Transverse colon (tissue), 4 donors: ENCODE data around the gene OPN1MW3. TPM values are rescaled to one million over a fixed set of nuclear protein-coding genes. Genes with fewer than 3 reads are reported as not detected.

Experiments
- DNase-seq: peaks from one replicate; pipeline ENCODE4 v3.0.0-alpha.2; 2019
- H3K27ac ChIP-seq, 4 donors: fragments of 200-600 bp; sonication (generic); 2 replicates each; pipeline ENCODE4 v1.5.1; 2016 to 2018; ENCODE audit warnings: inconsistent platforms in 4 of 4
- H3K27me3 ChIP-seq: fragments of 200-600 bp; sonication (generic); 2 replicates; pipeline ENCODE4 v1.5.1; 2017; ENCODE audit warnings: inconsistent platforms
- H3K36me3 ChIP-seq, 4 donors: fragments of 200-600 bp; sonication (generic); 2 replicates each; pipeline ENCODE4 v1.5.1; 2017 to 2019; ENCODE audit warnings: inconsistent platforms in 4 of 4
- H3K4me1 ChIP-seq, 4 donors: fragments of 200-600 bp; sonication (generic); 2 replicates each; pipeline ENCODE4 v1.5.1; 2017 to 2020; ENCODE audit warnings: inconsistent platforms in 4 of 4
- H3K4me3 ChIP-seq, 4 donors: fragments of 200-600 bp; sonication (generic); 1 replicate in 1 of 4; 2 replicates in 3 of 4; pipeline versions ENCODE4 v1.5.1 to v1.6.1; 2017 to 2019; ENCODE audit warnings: inconsistent platforms in 4 of 4
- H3K9me3 ChIP-seq, 2 donors: fragments of 200-600 bp; sonication (generic); 2 replicates each; pipeline ENCODE4 v1.5.1; 2017 to 2019; ENCODE audit warnings: inconsistent platforms in 2 of 2
- CTCF ChIP-seq, 5 experiments: fragments of 200-600 bp in 3 of 5; fragments of 450-650 bp in 2 of 5; sonication (generic) in 3 of 5; IDR thresholded peaks; 1 replicate in 2 of 5; 2 replicates in 3 of 5; pipeline ENCODE4 v1.5.1; 2016 to 2017; ENCODE audit warnings: antibody characterized with exemption in 5 of 5, inconsistent platforms in 3 of 5, mild to moderate bottlenecking in 2 of 5, moderate library complexity in 1 of 5
- EP300 ChIP-seq: sonication (generic); formaldehyde crosslinking; IDR thresholded peaks from one replicate; pipeline ENCODE4 v1.6.1; 2017; ENCODE audit warnings: antibody characterized with exemption, low read depth
- POLR2A ChIP-seq: fragments of 450-650 bp; IDR thresholded peaks from one replicate; pipeline ENCODE4 v1.6.1; 2016; ENCODE audit warnings: antibody characterized with exemption, mild to moderate bottlenecking, moderate library complexity
- POLR2AphosphoS5 ChIP-seq, 3 donors: sonication (generic); formaldehyde crosslinking; IDR thresholded peaks; one replicate each; pipeline ENCODE4 v1.6.1; 2016; ENCODE audit warnings: antibody characterized with exemption in 3 of 3
- WGBS, 2 donors: methylation state at CpG; one replicate each; pipeline ENCODE4 v1.1.5; 2018; ENCODE audit warnings: low coverage in 1 of 2; 5-methylcytosine and 5-hydroxymethylcytosine counted together
- in situ Hi-C, 4 donors: fragments of 200-750 bp; cut with MboI; loops; one replicate each; pipeline versions ENCODE4 v1.15.0 to v1.15.1; 2017; ENCODE audit warnings: low sequenced_read_pairs in 3 of 4, low pct_ligation_motif_present in 1 of 4, low pct_unique_long_range_greater_than_20kb in 1 of 4
- intact Hi-C: fragments of 100-400 bp; cut with DNase I; formaldehyde crosslinking; loops from one replicate; pipeline ENCODE4 v1.15.1; 2023; ENCODE audit warnings: low total_unique reads
- total RNA-seq, 4 donors: library from RNA; depleted of rRNA; stranded (reverse); fragments of >200 nt; gene quantifications; one replicate each; pipeline ENCODE4 v1.1.0, GENCODE V29; 2016

Gene OPN1MW3
- total RNA-seq, 4 donors from 2014 or later, result not detected

GRCh38 chrX:154310616-154311536, 53.5 kb downstream of the OPN1MW3 start:
- no peaks in the 10 kb centered on the region for H3K27me3 ChIP-seq
- DNase-seq, result no peak
- no peak overlapping the region for H3K4me3 ChIP-seq
- no peaks in the 10 kb centered on the region for H3K4me1 ChIP-seq
- in situ Hi-C loops (no loop called here), intact Hi-C loops (no loop called here)
- H3K9me3 ChIP-seq, result no peaks in the 10 kb centered on the region
- TF ChIP-seq POLR2A, result no peak
- no peak for TF ChIP-seq POLR2AphosphoS5 (IDR thresholded peaks at IDR 0.05)
- TF ChIP-seq CTCF (IDR thresholded peaks at IDR 0.05), result no peak
- no peak for TF ChIP-seq EP300
- H3K36me3 ChIP-seq, result no peaks in the 10 kb centered on the region
- 83 to 90% methylated on average over 2 to 19 of the region's 19 CpGs for WGBS, 2 donors
- no peak overlapping the region for H3K27ac ChIP-seq

GRCh38 chrX:154312116-154312515, 54.7 kb downstream of the OPN1MW3 start:
- no peak overlapping the region for H3K27ac ChIP-seq
- H3K4me1 ChIP-seq, result no peaks in the 10 kb centered on the region
- TF ChIP-seq CTCF (IDR thresholded peaks at IDR 0.05), result no peak
- TF ChIP-seq POLR2AphosphoS5 (IDR thresholded peaks at IDR 0.05), result no peak
- no peak for TF ChIP-seq EP300
- no peak for TF ChIP-seq POLR2A
- in situ Hi-C loops, result no loop called here
- no peaks in the 10 kb centered on the region for H3K36me3 ChIP-seq
- WGBS, 2 donors, result 85% methylated on average over 7 of the region's 7 CpGs; no CpG with 5 or more reads in 1 of the 2 donors
- H3K27me3 ChIP-seq, result no peaks in the 10 kb centered on the region
- H3K4me3 ChIP-seq, result no peak overlapping the region
- no peaks in the 10 kb centered on the region for H3K9me3 ChIP-seq
- no peak for DNase-seq
- intact Hi-C loops, result no loop called here

- 75% methylated on average over 5 of the region's 5 CpGs; no CpG with 5 or more reads in 1 of the 2 donors for WGBS, 2 donors
- TF ChIP-seq POLR2AphosphoS5 (IDR thresholded peaks at IDR 0.05) (no peak), EP300 (no peak), POLR2A (no peak), CTCF (IDR thresholded peaks at IDR 0.05) (no peak)
These were observed 55.8 kb downstream of the OPN1MW3 start for GRCh38 chrX:154313147-154313546.

GRCh38 chrX:154315416-154315815, 58.0 kb downstream of the OPN1MW3 start:
- Histone ChIP-seq H3K4me1 (no peaks in the 10 kb centered on the region), H3K36me3 (no peaks in the 10 kb centered on the region), H3K4me3 (no peak overlapping the region), H3K27ac (no peak overlapping the region), H3K9me3 (no peaks in the 10 kb centered on the region), H3K27me3 (no peaks in the 10 kb centered on the region)
- WGBS, 2 donors, result 84% methylated on average over 3 of the region's 3 CpGs; no CpG with 5 or more reads in 1 of the 2 donors
- DNase-seq, result no peak
- TF ChIP-seq EP300 (no peak), CTCF (IDR thresholded peaks at IDR 0.05) (no peak), POLR2AphosphoS5 (IDR thresholded peaks at IDR 0.05) (no peak), POLR2A (no peak)
- in situ Hi-C loops, result no loop called here
- intact Hi-C loops, result no loop called here

More at GRCh38 chrX:154313147-154313546, 55.8 kb downstream of the OPN1MW3 start:
- H3K9me3 ChIP-seq, result no peaks in the 10 kb centered on the region
- H3K27me3 ChIP-seq, result no peaks in the 10 kb centered on the region
- in situ Hi-C loops, result no loop called here
- no peaks in the 10 kb centered on the region for H3K36me3 ChIP-seq
- no peak overlapping the region for H3K4me3 ChIP-seq
- no peak overlapping the region for H3K27ac ChIP-seq
- intact Hi-C loops, result no loop called here
- H3K4me1 ChIP-seq, result no peaks in the 10 kb centered on the region
- DNase-seq, result no peak
